ENCODE measurements around the gene MRPL4. TPM values are rescaled to one million over a fixed set of nuclear protein-coding genes. Genes with fewer than 3 reads are reported as not detected.
"Not testable (repeated sequence)": the region's sequence is repeated elsewhere in the genome, so short reads cannot be mapped to it uniquely, and the experiment has no call there.

The MRPL4 gene
- total RNA-seq, 1 experiment from 2014 or later: 87.4 TPM

GRCh38 chr19:10279737-10280442 lies 27.9 kb downstream of the MRPL4 start:
- DNase-seq (ENCODE audit: low read depth in 1 of 2, low spot score in 2 of 2): no peak
- no peaks in the 10 kb centered on the region for H3K27me3 ChIP-seq (replicated peaks)
- H3K9me3 ChIP-seq (replicated peaks): no peaks in the 10 kb centered on the region
- H3K27ac ChIP-seq: no peak overlapping the region
- H3K4me1 ChIP-seq (replicated peaks): no peaks in the 10 kb centered on the region
- no peak overlapping the region for H3K4me3 ChIP-seq
- peaks cover 17% of the 10 kb centered on the region for H3K36me3 ChIP-seq

- not testable (repeated sequence) for H3K4me3 ChIP-seq; H3K9me3 ChIP-seq (replicated peaks); H3K4me1 ChIP-seq (replicated peaks); H3K27ac ChIP-seq; DNase-seq (ENCODE audit: low read depth in 1 of 2, low spot score in 2 of 2); H3K27me3 ChIP-seq (replicated peaks)
- H3K36me3 ChIP-seq: peaks cover 23% of the 10 kb centered on the region
Observed at GRCh38 chr19:10282043-10282442, 30.0 kb downstream of the MRPL4 start.

- Histone ChIP-seq H3K27me3 (replicated peaks) (no peaks in the 10 kb centered on the region), H3K36me3 (peaks cover 16% of the 10 kb centered on the region), H3K27ac (no peak overlapping the region), H3K4me1 (replicated peaks) (no peaks in the 10 kb centered on the region; the same call in 1 of the 2 replicates), H3K9me3 (replicated peaks) (no peaks in the 10 kb centered on the region), H3K4me3 (no peak overlapping the region)
- DNase-seq (ENCODE audit: low read depth in 1 of 2, low spot score in 2 of 2): no peak
Observed at GRCh38 chr19:10283301-10284064, 31.5 kb downstream of the MRPL4 start.

- Histone ChIP-seq H3K27me3 (replicated peaks) (peaks cover 1% of the 10 kb centered on the region), H3K36me3 (peaks cover 16% of the 10 kb centered on the region), H3K4me1 (replicated peaks) (peaks cover 7% of the 10 kb centered on the region), H3K4me3 (no peak overlapping the region), H3K9me3 (replicated peaks) (no peaks in the 10 kb centered on the region), H3K27ac (no peak overlapping the region)
- no peak for DNase-seq (ENCODE audit: low read depth in 1 of 2, low spot score in 2 of 2)
Observed at GRCh38 chr19:10284065-10284959, 32.3 kb downstream of the MRPL4 start.

- DNase-seq (ENCODE audit: low read depth in 1 of 2, low spot score in 2 of 2): no peak
- H3K4me1 ChIP-seq (replicated peaks): peaks cover 13% of the 10 kb centered on the region
- H3K36me3 ChIP-seq: peaks cover 16% of the 10 kb centered on the region
Observed at GRCh38 chr19:10284960-10285278, 32.9 kb downstream of the MRPL4 start.

GRCh38 chr19:10285393-10285792 lies 33.4 kb downstream of the MRPL4 start:
- Histone ChIP-seq H3K9me3 (replicated peaks) (no peaks in the 10 kb centered on the region), H3K4me3 (no peak overlapping the region), H3K27me3 (replicated peaks) (peaks cover 12% of the 10 kb centered on the region)

More at GRCh38 chr19:10284960-10285278, 32.9 kb downstream of the MRPL4 start:
- Histone ChIP-seq H3K9me3 (replicated peaks) (no peaks in the 10 kb centered on the region), H3K4me3 (no peak overlapping the region), H3K27ac (no peak overlapping the region), H3K27me3 (replicated peaks) (peaks cover 7% of the 10 kb centered on the region)

GRCh38 chr19:10286803-10287737 lies 35.1 kb downstream of the MRPL4 start, which contains the start of gene ICAM4:
TSS of gene ICAM4 (plus strand) at chr19:10286955. CDS start at chr19:10287013, 58 bp downstream.
- H3K27ac ChIP-seq: no peak within 1 kb of the TSS
- DNase-seq (ENCODE audit: low read depth in 1 of 2, low spot score in 2 of 2): no peak
- H3K4me3 ChIP-seq: no peak within 1 kb of the TSS

More at GRCh38 chr19:10285393-10285792, 33.4 kb downstream of the MRPL4 start:
- Histone ChIP-seq H3K4me1 (replicated peaks) (peaks cover 18% of the 10 kb centered on the region), H3K36me3 (peaks cover 16% of the 10 kb centered on the region), H3K27ac (no peak overlapping the region)
- no peak for DNase-seq (ENCODE audit: low read depth in 1 of 2, low spot score in 2 of 2)

GRCh38 chr19:10288662-10289166 lies 36.7 kb downstream of the MRPL4 start:
- Histone ChIP-seq H3K36me3 (peaks cover 15% of the 10 kb centered on the region), H3K4me3 (peak overlapping the region; percentile 35)
- no peak for DNase-seq (ENCODE audit: low read depth in 1 of 2, low spot score in 2 of 2)

More at GRCh38 chr19:10286803-10287737, 35.1 kb downstream of the MRPL4 start, which contains the start of gene ICAM4:
- Histone ChIP-seq H3K9me3 (replicated peaks) (no peaks in the 10 kb centered on the region), H3K27me3 (replicated peaks) (peaks cover 29% of the 10 kb centered on the region), H3K4me1 (replicated peaks) (peaks cover 35% of the 10 kb centered on the region), H3K36me3 (peaks cover 16% of the 10 kb centered on the region)

GRCh38 chr19:10289167-10289835 lies 37.3 kb downstream of the MRPL4 start:
- Histone ChIP-seq H3K36me3 (peaks cover 12% of the 10 kb centered on the region), H3K9me3 (replicated peaks) (no peaks in the 10 kb centered on the region; the same call in none of the 2 replicates), H3K4me1 (replicated peaks) (peaks cover 42% of the 10 kb centered on the region), H3K27ac (no peak overlapping the region), H3K4me3 (peak overlapping the region; percentile 35), H3K27me3 (replicated peaks) (peaks cover 30% of the 10 kb centered on the region)
- peak in 1 of 2 experiments; percentile 52 for DNase-seq (ENCODE audit: low read depth in 1 of 2, low spot score in 2 of 2)

More at GRCh38 chr19:10288662-10289166, 36.7 kb downstream of the MRPL4 start:
- Histone ChIP-seq H3K27ac (no peak overlapping the region), H3K4me1 (replicated peaks) (peaks cover 42% of the 10 kb centered on the region), H3K27me3 (replicated peaks) (peaks cover 30% of the 10 kb centered on the region), H3K9me3 (replicated peaks) (no peaks in the 10 kb centered on the region; the same call in 1 of the 2 replicates)

GRCh38 chr19:10289836-10290356 lies 37.9 kb downstream of the MRPL4 start, which contains the start of gene ICAM5:
TSS of gene ICAM5 (plus strand) at chr19:10289952. CDS start at chr19:10290044, 92 bp downstream.
- peaks cover 30% of the 10 kb centered on the region for H3K27me3 ChIP-seq (replicated peaks)
- peak within 1 kb of the TSS; percentile 36 for H3K4me3 ChIP-seq
- H3K36me3 ChIP-seq: peaks cover 6% of the 10 kb centered on the region
- H3K9me3 ChIP-seq (replicated peaks): no peaks in the 10 kb centered on the region; the same call in none of the 2 replicates
- H3K27ac ChIP-seq: no peak within 1 kb of the TSS
- DNase-seq (ENCODE audit: low read depth in 1 of 2, low spot score in 2 of 2): no peak
- peaks cover 42% of the 10 kb centered on the region for H3K4me1 ChIP-seq (replicated peaks)

GRCh38 chr19:10290357-10290875 lies 38.4 kb downstream of the MRPL4 start:
- Histone ChIP-seq H3K27ac (no peak overlapping the region), H3K9me3 (replicated peaks) (no peaks in the 10 kb centered on the region; the same call in none of the 2 replicates), H3K36me3 (peaks cover under 1% of the 10 kb centered on the region), H3K27me3 (replicated peaks) (peaks cover 30% of the 10 kb centered on the region), H3K4me1 (replicated peaks) (peaks cover 42% of the 10 kb centered on the region), H3K4me3 (peak overlapping the region; percentile 36)
- no peak for DNase-seq (ENCODE audit: low read depth in 1 of 2, low spot score in 2 of 2)

Data from SJSA1 (cell line).